HEK293 (cell line): ENCODE results near the gene HIGD1A.

ENCODE experiments used
- CTCF ChIA-PET: fragments of 350-600 bp; formaldehyde crosslinking; extraction: SDS; loops from one replicate; lab custom pipeline; 2021; ENCODE audit warnings: antibody characterized with exemption; lab: Yijun Ruan, JAX
- POLR2A ChIA-PET: fragments of 300-600 bp; formaldehyde crosslinking; extraction: SDS; loops from one replicate; lab custom pipeline; 2020; ENCODE audit warnings: antibody characterized with exemption, inconsistent platforms; lab: Yijun Ruan, JAX
- H3K27ac ChIP-seq: fragments of 200-500 bp; sonication (Bioruptor generic); 2 replicates; pipeline ENCODE4 v1.5.1; 2014; ENCODE audit warnings: low read depth, low read length, control low read depth, inconsistent platforms; ENCODE audit errors: extremely low read depth
- H3K36me3 ChIP-seq, 2 experiments: fragments of 200-500 bp in 1 of 2; sonication (Bioruptor generic) in 1 of 2; 1 replicate in 1 of 2; 2 replicates in 1 of 2; pipeline ENCODE4 v1.5.1; 2014 to 2017; ENCODE audit warnings: inconsistent platforms in 2 of 2, low read length in 2 of 2; ENCODE audit not compliant: control insufficient read depth in 2 of 2, insufficient read depth in 1 of 2
- H3K4me1 ChIP-seq: fragments of 200-500 bp; sonication (Bioruptor generic); 2 replicates; pipeline ENCODE4 v1.5.1; 2014; ENCODE audit warnings: mild to moderate bottlenecking, low read length, inconsistent platforms; ENCODE audit not compliant: control insufficient read depth, insufficient read depth
- H3K4me3 ChIP-seq: 2 replicates; pipeline ENCODE4 v1.5.1; 2011; ENCODE audit warnings: low read depth, mild to moderate bottlenecking, control low read depth, low read length, moderate library complexity
- H3K9me3 ChIP-seq: fragments of 200-500 bp; sonication (Bioruptor generic); 2 replicates; pipeline ENCODE4 v1.5.1; 2014; ENCODE audit warnings: low read depth, low read length, inconsistent platforms; ENCODE audit not compliant: control insufficient read depth, insufficient read depth
- HOXC10 ChIP-seq: sonication (generic); formaldehyde crosslinking; IDR thresholded peaks from 2 replicates; pipeline ENCODE4 v1.8.1; 2023; ENCODE audit warnings: mild to moderate bottlenecking, missing genetic modification reagents
- KLF8 ChIP-seq: fragments of 450-650 bp; formaldehyde crosslinking; IDR thresholded peaks from 2 replicates; pipeline ENCODE4 v1.5.1; 2016; ENCODE audit warnings: missing biosample characterization, missing genetic modification characterization
- MYNN ChIP-seq: fragments of 450-650 bp; formaldehyde crosslinking; IDR thresholded peaks from 2 replicates; pipeline ENCODE4 v1.5.1; 2016; ENCODE audit warnings: missing biosample characterization, missing genetic modification characterization, borderline replicate concordance
- SCRT2 ChIP-seq: fragments of 450-650 bp; formaldehyde crosslinking; IDR thresholded peaks from 2 replicates; pipeline ENCODE4 v1.5.1; 2016; ENCODE audit warnings: missing biosample characterization, missing genetic modification characterization
- TCF7L2 ChIP-seq: IDR thresholded peaks from 2 replicates; pipeline ENCODE4 v1.6.1; 2011; ENCODE audit warnings: low read depth, mild to moderate bottlenecking, inconsistent platforms, low read length, moderate library complexity, borderline replicate concordance
- ZBTB20 ChIP-seq: fragments of 450-650 bp; formaldehyde crosslinking; IDR thresholded peaks from 2 replicates; pipeline ENCODE4 v1.5.1; 2016; ENCODE audit warnings: missing biosample characterization, missing genetic modification characterization
- ZBTB48 ChIP-seq: fragments of 450-650 bp; formaldehyde crosslinking; IDR thresholded peaks from 2 replicates; pipeline ENCODE4 v1.5.1; 2016; ENCODE audit warnings: missing biosample characterization, missing genetic modification characterization
- ZIC2 ChIP-seq: fragments of 450-650 bp; formaldehyde crosslinking; IDR thresholded peaks from 2 replicates; pipeline ENCODE4 v1.5.1; 2016; ENCODE audit warnings: missing biosample characterization, missing genetic modification characterization
- ZNF10 ChIP-seq: fragments of 450-650 bp; formaldehyde crosslinking; IDR thresholded peaks from 2 replicates; pipeline ENCODE4 v1.5.1; 2017; ENCODE audit warnings: missing biosample characterization, missing genetic modification characterization
- ZNF223 ChIP-seq: fragments of 450-650 bp; formaldehyde crosslinking; IDR thresholded peaks from 2 replicates; pipeline ENCODE4 v1.5.1; 2016; ENCODE audit warnings: missing biosample characterization, missing genetic modification characterization
- ZNF324 ChIP-seq: fragments of 450-650 bp; formaldehyde crosslinking; IDR thresholded peaks from 2 replicates; pipeline ENCODE4 v1.5.1; 2016; ENCODE audit warnings: missing biosample characterization, missing genetic modification characterization
- ZNF341 ChIP-seq: fragments of 450-650 bp; formaldehyde crosslinking; IDR thresholded peaks from 2 replicates; pipeline ENCODE4; 2016; ENCODE audit warnings: low read depth, missing biosample characterization, missing genetic modification characterization
- ZNF354C ChIP-seq: fragments of 450-650 bp; formaldehyde crosslinking; IDR thresholded peaks from 2 replicates; pipeline ENCODE4 v1.5.1; 2016; ENCODE audit warnings: missing biosample characterization, missing genetic modification characterization, low read depth, borderline replicate concordance
- ZNF529 ChIP-seq: fragments of 450-650 bp; formaldehyde crosslinking; IDR thresholded peaks from 2 replicates; pipeline ENCODE4 v1.5.1; 2017; ENCODE audit warnings: missing genetic modification characterization, missing biosample characterization; ENCODE audit not compliant: insufficient replicate concordance
- ZNF561 ChIP-seq: fragments of 450-650 bp; IDR thresholded peaks from 2 replicates; pipeline ENCODE4 v1.5.1; 2018; ENCODE audit warnings: missing biosample characterization, missing genetic modification characterization, borderline replicate concordance
- ZNF585B ChIP-seq: fragments of 450-650 bp; formaldehyde crosslinking; IDR thresholded peaks from 2 replicates; pipeline ENCODE4 v1.5.1; 2016; ENCODE audit warnings: missing biosample characterization, missing genetic modification characterization
- ZNF658 ChIP-seq: fragments of 450-650 bp; formaldehyde crosslinking; IDR thresholded peaks from 2 replicates; pipeline ENCODE4; 2016; ENCODE audit warnings: missing biosample characterization, missing genetic modification characterization
- ZNF664 ChIP-seq: fragments of 450-650 bp; formaldehyde crosslinking; IDR thresholded peaks from 2 replicates; pipeline ENCODE4 v1.5.1; 2016; ENCODE audit warnings: missing biosample characterization, missing genetic modification characterization
- ZSCAN30 ChIP-seq: fragments of 450-650 bp; IDR thresholded peaks from 2 replicates; pipeline ENCODE4 v1.5.1; 2018; ENCODE audit warnings: missing biosample characterization, mild to moderate bottlenecking, missing genetic modification characterization, moderate library complexity
- TF ChIP-seq, protein P1 (sequence below): fragments of 450-650 bp; formaldehyde crosslinking; IDR thresholded peaks from 2 replicates; pipeline ENCODE4 v1.5.1; 2017; ENCODE audit warnings: missing biosample characterization, missing genetic modification characterization

The HIGD1A gene

DNA sequence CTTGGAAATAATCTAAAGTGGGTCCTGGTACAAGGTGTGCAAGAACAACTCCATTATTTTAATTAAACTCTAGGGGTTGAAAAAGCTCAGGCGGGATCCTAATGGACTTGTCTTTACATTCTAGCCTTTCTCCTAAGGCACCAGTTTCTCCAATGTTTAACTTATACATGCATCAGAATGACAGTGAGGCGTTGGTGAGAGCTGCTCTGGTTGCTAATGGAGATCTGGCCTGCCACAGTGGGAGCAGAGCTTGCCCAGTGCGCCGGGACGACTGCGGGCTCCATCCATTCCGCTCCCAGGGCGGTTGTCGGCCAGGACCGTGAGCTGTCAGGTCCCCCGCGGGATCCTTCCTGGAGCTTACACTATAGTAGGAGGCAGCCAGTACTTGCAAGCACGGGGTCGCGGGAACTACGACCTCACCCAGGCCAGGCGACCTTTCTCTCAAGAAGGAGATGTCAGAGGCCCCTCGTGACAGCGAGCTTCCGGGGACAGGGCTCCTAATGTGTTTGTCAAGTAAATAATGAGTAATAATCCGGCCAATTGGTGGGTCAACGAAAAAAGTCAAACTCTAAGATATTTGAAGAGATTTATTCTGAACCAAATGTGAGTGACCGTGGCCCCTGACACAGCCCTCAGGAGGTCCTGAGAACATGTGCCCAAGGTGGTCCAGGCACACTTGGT is 991 bp upstream of the HIGD1A start:
- CTCF ChIA-PET, result interaction anchor here (0.6 to 1.2 kb wide), 4 partner anchors 14 to 188 kb away, joined by 3 to 6 read pairs (median 4); no protein-coding TSS in a partner anchor
- H3K9me3 ChIP-seq, result no peaks in the 10 kb centered on the region
- TF ChIP-seq ZNF223 (0 out of 2 replicates have a peak, but pooled peaks have one; percentile 54), ZNF561 (no peak)
- peaks cover 6% of the 10 kb centered on the region for H3K4me1 ChIP-seq
- POLR2A ChIA-PET, result interaction anchor here (0.6 to 1.4 kb wide), 8 partner anchors 10 to 218 kb away, joined by 3 to 9 read pairs (median 3); no protein-coding TSS in a partner anchor
- no peaks in the 10 kb centered on the region for H3K36me3 ChIP-seq
- no peak overlapping the region for H3K27ac ChIP-seq
- no peak overlapping the region for H3K4me3 ChIP-seq

DNA sequence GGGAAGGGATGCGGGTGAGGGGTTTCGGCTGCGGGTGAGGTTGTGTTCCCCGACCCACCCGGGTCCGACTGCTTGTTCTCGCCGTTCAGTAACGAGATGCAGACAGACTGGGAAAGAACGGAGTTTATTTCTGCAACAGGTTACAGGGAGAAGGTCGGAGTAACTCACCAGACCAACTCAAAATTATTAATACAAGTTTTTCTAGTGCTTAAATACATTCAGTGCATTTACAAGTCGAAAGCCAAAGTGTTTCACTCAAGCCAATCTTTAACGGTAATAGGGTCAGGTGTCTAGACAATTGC is 492 bp upstream of the HIGD1A start:
- no peaks in the 10 kb centered on the region for H3K36me3 ChIP-seq
- H3K4me3 ChIP-seq, result peak overlapping the region; percentile 73
- ChIA-PET POLR2A (interaction anchor here (0.9 to 1.4 kb wide), 8 partner anchors 11 to 24 kb away, joined by 3 to 9 read pairs (median 3); no protein-coding TSS in a partner anchor), CTCF (interaction anchor here (0.6 to 1.2 kb wide), 3 partner anchors 18 to 187 kb away, joined by 3 to 4 read pairs (median 3); no protein-coding TSS in a partner anchor)
- H3K9me3 ChIP-seq, result no peaks in the 10 kb centered on the region
- H3K4me1 ChIP-seq, result peaks cover 6% of the 10 kb centered on the region
- peak overlapping the region; percentile 84; the same call in 1 of the 2 replicates for H3K27ac ChIP-seq
- TF ChIP-seq ZIC2 (tag by site-specific recombination) (no peak), ZNF529 (tag by site-specific recombination) (no peak), MYNN (tag by site-specific recombination) (no peak), ZNF664 (tag by site-specific recombination) (no peak), ZNF354C (tag by site-specific recombination) (no peak), KLF8 (tag by site-specific recombination) (no peak), ZSCAN30 (tag by site-specific recombination) (no peak), ZNF10 (tag by site-specific recombination) (0 out of 2 replicates have a peak, but pooled peaks have one; percentile 27), ZNF341 (tag by site-specific recombination) (no peak), SCRT2 (tag by site-specific recombination) (peak; percentile 89), HOXC10 (no peak), ZNF658 (tag by site-specific recombination) (no peak), ZBTB20 (peak; percentile 76; the same call in 1 of the 2 replicates), ZNF585B (tag by site-specific recombination) (no peak), ZNF223 (no peak), ZBTB48 (tag by site-specific recombination) (no peak), ZNF324 (tag by site-specific recombination) (no peak), TCF7L2 (no peak)
- TF ChIP-seq, protein P1, sequence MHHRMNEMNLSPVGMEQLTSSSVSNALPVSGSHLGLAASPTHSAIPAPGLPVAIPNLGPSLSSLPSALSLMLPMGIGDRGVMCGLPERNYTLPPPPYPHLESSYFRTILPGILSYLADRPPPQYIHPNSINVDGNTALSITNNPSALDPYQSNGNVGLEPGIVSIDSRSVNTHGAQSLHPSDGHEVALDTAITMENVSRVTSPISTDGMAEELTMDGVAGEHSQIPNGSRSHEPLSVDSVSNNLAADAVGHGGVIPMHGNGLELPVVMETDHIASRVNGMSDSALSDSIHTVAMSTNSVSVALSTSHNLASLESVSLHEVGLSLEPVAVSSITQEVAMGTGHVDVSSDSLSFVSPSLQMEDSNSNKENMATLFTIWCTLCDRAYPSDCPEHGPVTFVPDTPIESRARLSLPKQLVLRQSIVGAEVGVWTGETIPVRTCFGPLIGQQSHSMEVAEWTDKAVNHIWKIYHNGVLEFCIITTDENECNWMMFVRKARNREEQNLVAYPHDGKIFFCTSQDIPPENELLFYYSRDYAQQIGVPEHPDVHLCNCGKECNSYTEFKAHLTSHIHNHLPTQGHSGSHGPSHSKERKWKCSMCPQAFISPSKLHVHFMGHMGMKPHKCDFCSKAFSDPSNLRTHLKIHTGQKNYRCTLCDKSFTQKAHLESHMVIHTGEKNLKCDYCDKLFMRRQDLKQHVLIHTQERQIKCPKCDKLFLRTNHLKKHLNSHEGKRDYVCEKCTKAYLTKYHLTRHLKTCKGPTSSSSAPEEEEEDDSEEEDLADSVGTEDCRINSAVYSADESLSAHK (tag by site-specific recombination), result no peak
